MM.1S (cell line): ENCODE results near the gene BOC.

Experiments
- DNase-seq: peaks from one replicate; pipeline ENCODE4 v3.0.0-alpha.2; 2015
- H2AFZ ChIP-seq: fragments of 300-600 bp; sonication (generic); 2 replicates; pipeline ENCODE4 v1.6.0; 2016; ENCODE audit warnings: antibody characterized with exemption, low read length
- H3F3A ChIP-seq: fragments of 300-600 bp; sonication (generic); 2 replicates; pipeline ENCODE4 v1.6.1; 2016; ENCODE audit warnings: mild to moderate bottlenecking, antibody characterized with exemption, low read length, moderate library complexity, mixed read lengths; ENCODE audit not compliant: insufficient read depth
- H3K27ac ChIP-seq: fragments of 300-600 bp; sonication (generic); 2 replicates; pipeline ENCODE4 v1.5.1; 2016; ENCODE audit warnings: mild to moderate bottlenecking, low read length
- H3K27me3 ChIP-seq: fragments of 300-600 bp; sonication (generic); replicated peaks from 2 replicates; pipeline ENCODE4 v1.6.0; 2016; ENCODE audit warnings: low read length; ENCODE audit not compliant: insufficient read depth
- H3K36me3 ChIP-seq: fragments of 300-600 bp; sonication (generic); replicated peaks from 2 replicates; pipeline ENCODE4 v1.6.1; 2016; ENCODE audit warnings: mild to moderate bottlenecking, low read length, mixed read lengths; ENCODE audit not compliant: insufficient read depth
- H3K4me1 ChIP-seq: fragments of 300-600 bp; sonication (generic); 2 replicates; pipeline ENCODE4 v1.6.1; 2016; ENCODE audit warnings: low read length, mixed read lengths
- H3K4me2 ChIP-seq: fragments of 300-600 bp; sonication (generic); 2 replicates; pipeline ENCODE4 v1.6.0; 2016; ENCODE audit warnings: low read depth, low read length
- H3K4me3 ChIP-seq: fragments of 300-600 bp; sonication (generic); 2 replicates; pipeline ENCODE4 v1.5.1; 2016; ENCODE audit warnings: low read length, mixed read lengths
- H3K79me2 ChIP-seq: fragments of 300-600 bp; sonication (generic); 2 replicates; pipeline ENCODE4 v1.6.1; 2016; ENCODE audit warnings: mixed run types, low read length, mixed read lengths
- H3K9ac ChIP-seq: fragments of 300-600 bp; sonication (generic); 2 replicates; pipeline ENCODE4 v1.6.1; 2016; ENCODE audit warnings: low read length, mixed read lengths
- H3K9me2 ChIP-seq: fragments of 300-600 bp; sonication (generic); replicated peaks from 2 replicates; pipeline ENCODE4 v1.6.1; 2016; ENCODE audit warnings: mild to moderate bottlenecking, low read length, mixed read lengths; ENCODE audit not compliant: insufficient read depth
- H3K9me3 ChIP-seq: fragments of 300-600 bp; sonication (generic); replicated peaks from 2 replicates; pipeline ENCODE4 v1.6.1; 2016; ENCODE audit warnings: mild to moderate bottlenecking, low read length, mixed read lengths; ENCODE audit not compliant: insufficient read depth
- H4K20me1 ChIP-seq: fragments of 300-600 bp; sonication (generic); 2 replicates; pipeline ENCODE4 v1.6.1; 2016; ENCODE audit warnings: mild to moderate bottlenecking, low read length, moderate library complexity, mixed read lengths; ENCODE audit not compliant: insufficient read depth
- EZH2 ChIP-seq: fragments of 300-600 bp; sonication (generic); optimal IDR thresholded peaks from 2 replicates; pipeline ENCODE3; 2017; ENCODE audit warnings: low read depth, mild to moderate bottlenecking, antibody characterized with exemption, low read length, mixed read lengths
- EZH2phosphoT487 ChIP-seq: fragments of 300-600 bp; sonication (generic); IDR thresholded peaks from 2 replicates; pipeline ENCODE4 v1.6.1; 2018; ENCODE audit warnings: antibody characterized with exemption, low read length
- TF ChIP-seq, protein P1 (sequence below): fragments of 300-600 bp; sonication (generic); IDR thresholded peaks from 2 replicates; pipeline ENCODE4 v1.5.1; 2016; ENCODE audit warnings: antibody characterized with exemption, low read length, mixed read lengths

Gene BOC

DNA sequence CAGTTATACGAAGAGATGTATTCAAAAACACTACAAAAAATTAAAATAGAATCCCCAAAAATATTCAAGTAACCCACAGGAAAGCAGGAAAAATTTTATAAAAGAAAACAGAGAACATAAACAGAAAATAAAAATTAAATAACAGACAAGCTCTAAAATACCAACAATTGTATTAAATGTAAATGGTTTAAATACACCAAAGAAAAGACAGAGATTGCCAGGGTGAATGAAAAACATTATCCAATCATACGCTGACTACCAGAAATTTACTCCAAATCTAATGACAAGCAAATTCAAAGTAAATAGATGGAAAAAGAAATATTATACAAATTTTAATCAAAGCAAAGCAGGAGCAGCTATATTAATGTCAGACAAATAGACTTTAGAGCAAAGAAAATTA, 103.6 kb downstream of the BOC start:
- Histone ChIP-seq H3F3A (no peaks in the 10 kb centered on the region), H3K4me2 (no peak overlapping the region), H3K4me1 (no peaks in the 10 kb centered on the region), H2AFZ (no peak overlapping the region), H3K27ac (no peak overlapping the region), H3K4me3 (no peak overlapping the region), H3K9me2 (no peaks in the 10 kb centered on the region), H4K20me1 (no peaks in the 10 kb centered on the region), H3K9ac (no peak overlapping the region), H3K79me2 (no peaks in the 10 kb centered on the region), H3K27me3 (no peaks in the 10 kb centered on the region), H3K36me3 (no peaks in the 10 kb centered on the region), H3K9me3 (no peaks in the 10 kb centered on the region)
- DNase-seq = no peak
- TF ChIP-seq EZH2phosphoT487 (no peak), EZH2 (no peak)
- TF ChIP-seq, protein P1, sequence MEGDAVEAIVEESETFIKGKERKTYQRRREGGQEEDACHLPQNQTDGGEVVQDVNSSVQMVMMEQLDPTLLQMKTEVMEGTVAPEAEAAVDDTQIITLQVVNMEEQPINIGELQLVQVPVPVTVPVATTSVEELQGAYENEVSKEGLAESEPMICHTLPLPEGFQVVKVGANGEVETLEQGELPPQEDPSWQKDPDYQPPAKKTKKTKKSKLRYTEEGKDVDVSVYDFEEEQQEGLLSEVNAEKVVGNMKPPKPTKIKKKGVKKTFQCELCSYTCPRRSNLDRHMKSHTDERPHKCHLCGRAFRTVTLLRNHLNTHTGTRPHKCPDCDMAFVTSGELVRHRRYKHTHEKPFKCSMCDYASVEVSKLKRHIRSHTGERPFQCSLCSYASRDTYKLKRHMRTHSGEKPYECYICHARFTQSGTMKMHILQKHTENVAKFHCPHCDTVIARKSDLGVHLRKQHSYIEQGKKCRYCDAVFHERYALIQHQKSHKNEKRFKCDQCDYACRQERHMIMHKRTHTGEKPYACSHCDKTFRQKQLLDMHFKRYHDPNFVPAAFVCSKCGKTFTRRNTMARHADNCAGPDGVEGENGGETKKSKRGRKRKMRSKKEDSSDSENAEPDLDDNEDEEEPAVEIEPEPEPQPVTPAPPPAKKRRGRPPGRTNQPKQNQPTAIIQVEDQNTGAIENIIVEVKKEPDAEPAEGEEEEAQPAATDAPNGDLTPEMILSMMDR = no peak

- Histone ChIP-seq H2AFZ (no peak overlapping the region), H3K9ac (no peak overlapping the region), H3K9me3 (no peaks in the 10 kb centered on the region), H3K36me3 (no peaks in the 10 kb centered on the region), H3F3A (no peaks in the 10 kb centered on the region), H3K27me3 (no peaks in the 10 kb centered on the region), H3K4me1 (no peaks in the 10 kb centered on the region), H3K79me2 (no peaks in the 10 kb centered on the region), H3K27ac (no peak overlapping the region), H3K9me2 (no peaks in the 10 kb centered on the region), H4K20me1 (no peaks in the 10 kb centered on the region), H3K4me3 (no peak overlapping the region), H3K4me2 (no peak overlapping the region)
- TF ChIP-seq, protein P1 = no peak
- TF ChIP-seq EZH2 (no peak), EZH2phosphoT487 (no peak)
- no peak for DNase-seq
Observed at GRCh38 chr3:113329757-113330156, 118.4 kb downstream of the BOC start.

DNA sequence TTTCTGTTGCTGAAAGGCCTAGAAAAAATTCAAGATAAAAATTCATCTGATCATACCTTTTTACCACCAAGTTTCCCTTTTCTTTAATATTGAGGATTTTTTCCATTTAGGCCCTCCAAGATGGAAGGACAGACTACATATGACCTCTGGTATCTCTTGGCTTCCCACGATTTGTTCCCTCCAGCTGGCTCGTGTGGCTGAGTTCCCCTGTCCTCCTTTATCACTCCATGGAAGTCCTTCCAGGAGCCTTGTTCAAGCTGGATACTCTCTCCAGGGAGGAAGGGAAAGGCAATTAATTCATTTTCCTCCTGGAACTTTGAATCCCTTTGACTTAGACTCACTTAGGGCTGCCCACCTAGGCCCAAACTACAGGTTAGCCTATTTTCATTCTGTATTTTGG, 119.4 kb downstream of the BOC start:
- Histone ChIP-seq H4K20me1 (no peaks in the 10 kb centered on the region), H3K27me3 (no peaks in the 10 kb centered on the region), H3K4me2 (no peak overlapping the region), H3K79me2 (no peaks in the 10 kb centered on the region), H3K9me3 (no peaks in the 10 kb centered on the region), H2AFZ (no peak overlapping the region), H3K9me2 (no peaks in the 10 kb centered on the region), H3K4me1 (no peaks in the 10 kb centered on the region), H3K27ac (no peak overlapping the region), H3K36me3 (no peaks in the 10 kb centered on the region), H3F3A (no peaks in the 10 kb centered on the region), H3K4me3 (no peak overlapping the region), H3K9ac (no peak overlapping the region)
- DNase-seq = no peak
- TF ChIP-seq, protein P1 = no peak
- TF ChIP-seq EZH2phosphoT487 (no peak), EZH2 (no peak)
